Midbrain (tissue), 1 donor: Measurements from ENCODE around the gene RPS17.
"Not testable (repeated sequence)": the region's sequence is repeated elsewhere in the genome, so short reads cannot be mapped to it uniquely, and the experiment has no call there.

ENCODE experiments used
- DNase-seq: peaks from one replicate; lab custom pipeline; 2025; lab: John Stamatoyannopoulos, UW

The RPS17 gene

DNA sequence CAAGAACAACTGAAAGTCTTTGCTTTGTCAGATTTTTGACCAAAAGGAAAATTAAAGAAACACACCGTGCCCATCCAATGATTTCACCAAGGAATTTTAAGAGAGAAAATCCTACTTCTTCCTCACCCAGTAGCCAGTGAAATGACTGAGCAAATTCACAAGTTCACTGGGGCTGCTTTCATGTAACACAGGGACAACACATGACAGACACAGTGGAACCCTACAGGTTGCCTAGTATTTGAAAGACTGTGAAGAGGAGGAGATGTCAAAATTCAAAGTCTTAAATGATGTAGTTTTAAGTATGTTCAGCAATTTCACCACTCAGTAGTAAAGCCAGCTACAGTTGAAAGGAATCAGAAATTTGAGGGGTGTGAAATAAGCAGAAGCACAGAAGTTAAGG, 33.2 kb downstream of the RPS17 start:
- DNase-seq: not testable (repeated sequence)

DNA sequence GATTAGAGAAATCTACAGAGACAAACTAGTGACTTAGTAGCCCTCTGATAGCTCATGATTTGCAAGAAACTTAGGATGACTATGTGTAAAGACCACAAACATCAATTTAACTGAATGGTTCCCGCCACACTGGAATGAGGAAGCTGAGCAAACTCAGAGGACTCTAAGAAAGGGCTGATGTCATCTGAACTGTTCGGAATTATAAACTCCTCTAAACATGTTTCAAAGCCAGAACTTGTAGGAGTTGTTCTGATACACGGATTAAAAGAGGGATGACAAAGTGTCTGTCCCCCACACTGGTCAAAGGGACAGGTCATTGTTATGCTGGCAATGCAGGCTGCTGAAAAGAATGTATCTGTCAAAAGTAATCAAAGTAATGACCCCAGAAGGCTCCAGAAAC, 34.4 kb downstream of the RPS17 start:
- not testable (repeated sequence) for DNase-seq

GRCh38 chr15:82504074-82504473, 36.2 kb downstream of the RPS17 start:
- not testable (repeated sequence) for DNase-seq

DNA sequence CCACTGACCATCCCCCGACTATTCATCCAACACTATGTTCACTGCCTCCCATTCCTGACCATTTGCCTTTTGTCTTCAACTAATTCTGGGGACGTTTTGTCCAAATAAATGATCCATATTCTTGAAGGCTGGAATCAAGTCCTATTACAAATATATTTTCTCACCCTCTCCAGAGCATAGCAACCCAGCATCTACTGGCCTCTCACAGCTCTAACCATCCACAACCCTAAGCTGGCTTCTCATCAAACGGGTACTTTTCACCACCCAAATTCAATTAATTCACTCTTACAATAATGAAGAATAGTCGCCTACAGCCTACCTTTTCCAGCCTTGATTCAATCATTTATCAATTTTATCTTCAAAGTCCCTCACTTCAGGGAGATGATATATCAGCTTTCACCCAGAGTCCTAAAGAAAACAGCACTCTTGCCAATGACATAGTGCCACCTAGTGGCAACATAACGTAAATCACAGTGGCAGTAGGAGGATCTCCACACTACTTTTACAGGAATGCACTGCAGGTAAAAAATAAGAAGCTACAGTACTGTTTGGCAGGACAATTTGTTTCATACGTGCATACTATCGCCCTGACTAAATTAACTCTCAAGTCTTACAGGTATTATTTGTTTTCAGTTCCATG, 37.4 kb downstream of the RPS17 start:
- DNase-seq: not testable (repeated sequence)

DNA sequence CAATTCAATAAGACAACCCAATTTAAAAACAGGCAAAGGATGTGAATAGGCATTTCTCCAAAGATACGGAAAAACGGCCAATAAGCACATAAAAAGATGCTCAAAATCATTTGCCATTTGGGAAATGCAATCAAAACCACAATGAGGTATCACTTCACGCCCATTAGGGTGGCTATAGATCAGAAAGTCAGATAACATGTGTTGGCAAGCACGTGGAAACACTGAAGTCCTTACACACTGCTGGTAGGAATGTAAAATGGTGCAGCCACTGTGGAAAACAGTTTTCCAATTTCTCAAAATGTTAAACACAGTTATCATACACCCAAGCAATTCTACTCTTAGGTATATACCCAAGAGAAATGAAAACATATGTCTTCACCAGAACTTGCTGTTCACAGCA, 39.5 kb downstream of the RPS17 start:
- DNase-seq: not testable (repeated sequence)

GRCh38 chr15:82497978-82498377, 42.3 kb downstream of the RPS17 start:
- not testable (repeated sequence) for DNase-seq

- not testable (repeated sequence) for DNase-seq
Observed at GRCh38 chr15:82488250-82488649, 52.0 kb downstream of the RPS17 start.

DNA sequence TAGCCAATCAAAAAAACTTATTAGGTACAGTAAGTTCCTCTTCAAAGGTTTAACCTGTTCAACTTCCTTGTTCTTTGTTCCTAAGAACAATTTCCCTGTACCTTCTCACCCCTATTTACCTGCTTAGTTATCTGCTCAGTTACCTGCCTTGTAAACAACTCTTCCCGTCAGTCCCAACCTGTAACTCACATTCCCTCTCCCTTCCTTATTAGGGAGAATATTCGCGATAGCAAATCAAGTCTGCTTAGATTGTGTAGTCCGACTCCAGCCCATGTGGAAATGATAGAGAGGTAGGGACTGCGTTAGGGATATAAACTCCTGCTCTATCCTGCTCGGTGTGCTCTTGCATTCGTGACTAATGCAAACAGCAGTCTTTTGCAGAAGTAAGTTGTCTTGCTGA, 53.2 kb downstream of the RPS17 start:
- not testable (repeated sequence) for DNase-seq
